ENCODE data around the gene ADGRV1. TPM values are rescaled to one million over a fixed set of nuclear protein-coding genes. Genes with fewer than 3 reads are reported as not detected.

The ADGRV1 gene
- total and polyA plus RNA-seq, 2 experiments from 2014 or later = 15.5 to 19.6 TPM

DNA sequence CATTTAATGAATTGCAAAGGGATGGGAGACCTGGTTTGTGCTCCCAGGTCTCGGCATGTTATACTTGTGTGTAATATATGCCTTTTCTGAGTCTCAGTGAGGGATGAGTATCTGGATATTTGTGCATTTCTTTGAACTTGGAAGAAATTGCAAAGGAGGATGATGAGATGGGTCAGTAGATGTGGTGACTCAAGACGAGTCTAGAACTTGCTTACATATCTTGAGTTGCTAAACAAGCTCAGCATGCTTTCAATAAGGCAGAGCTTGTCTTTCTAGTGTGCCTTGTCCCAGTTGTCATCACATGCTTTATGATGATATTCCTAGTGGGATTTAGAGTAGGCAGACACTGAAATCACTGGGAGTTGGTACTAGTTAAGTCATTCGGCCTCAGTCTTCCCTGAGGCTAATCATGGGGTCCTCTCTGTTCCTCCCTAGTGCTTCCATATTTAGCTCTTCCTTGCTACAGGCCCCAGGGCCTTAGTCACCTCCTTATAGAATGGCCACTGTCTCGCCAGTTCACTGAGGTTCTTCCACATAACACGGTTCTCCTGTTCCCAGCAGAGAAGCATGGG, 602.2 kb downstream of the ADGRV1 start:
- H3K4me1 ChIP-seq (ENCODE audit: low read depth) = no peaks in the 10 kb centered on the region
- no peaks in the 10 kb centered on the region for H3K9me3 ChIP-seq (ENCODE audit: low read depth)
- no peak overlapping the region for H3K27ac ChIP-seq
- H3K27me3 ChIP-seq = no peaks in the 10 kb centered on the region
- TF ChIP-seq, protein P1, sequence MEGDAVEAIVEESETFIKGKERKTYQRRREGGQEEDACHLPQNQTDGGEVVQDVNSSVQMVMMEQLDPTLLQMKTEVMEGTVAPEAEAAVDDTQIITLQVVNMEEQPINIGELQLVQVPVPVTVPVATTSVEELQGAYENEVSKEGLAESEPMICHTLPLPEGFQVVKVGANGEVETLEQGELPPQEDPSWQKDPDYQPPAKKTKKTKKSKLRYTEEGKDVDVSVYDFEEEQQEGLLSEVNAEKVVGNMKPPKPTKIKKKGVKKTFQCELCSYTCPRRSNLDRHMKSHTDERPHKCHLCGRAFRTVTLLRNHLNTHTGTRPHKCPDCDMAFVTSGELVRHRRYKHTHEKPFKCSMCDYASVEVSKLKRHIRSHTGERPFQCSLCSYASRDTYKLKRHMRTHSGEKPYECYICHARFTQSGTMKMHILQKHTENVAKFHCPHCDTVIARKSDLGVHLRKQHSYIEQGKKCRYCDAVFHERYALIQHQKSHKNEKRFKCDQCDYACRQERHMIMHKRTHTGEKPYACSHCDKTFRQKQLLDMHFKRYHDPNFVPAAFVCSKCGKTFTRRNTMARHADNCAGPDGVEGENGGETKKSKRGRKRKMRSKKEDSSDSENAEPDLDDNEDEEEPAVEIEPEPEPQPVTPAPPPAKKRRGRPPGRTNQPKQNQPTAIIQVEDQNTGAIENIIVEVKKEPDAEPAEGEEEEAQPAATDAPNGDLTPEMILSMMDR (IDR thresholded peaks at IDR 0.05; ENCODE audit: low read depth, low read length) = no peak
- no peak overlapping the region for H3K4me3 ChIP-seq
- no peaks in the 10 kb centered on the region for H3K36me3 ChIP-seq
- no peak for DNase-seq (ENCODE audit: low read depth in 1 of 2, low spot score in 1 of 2)

DNA sequence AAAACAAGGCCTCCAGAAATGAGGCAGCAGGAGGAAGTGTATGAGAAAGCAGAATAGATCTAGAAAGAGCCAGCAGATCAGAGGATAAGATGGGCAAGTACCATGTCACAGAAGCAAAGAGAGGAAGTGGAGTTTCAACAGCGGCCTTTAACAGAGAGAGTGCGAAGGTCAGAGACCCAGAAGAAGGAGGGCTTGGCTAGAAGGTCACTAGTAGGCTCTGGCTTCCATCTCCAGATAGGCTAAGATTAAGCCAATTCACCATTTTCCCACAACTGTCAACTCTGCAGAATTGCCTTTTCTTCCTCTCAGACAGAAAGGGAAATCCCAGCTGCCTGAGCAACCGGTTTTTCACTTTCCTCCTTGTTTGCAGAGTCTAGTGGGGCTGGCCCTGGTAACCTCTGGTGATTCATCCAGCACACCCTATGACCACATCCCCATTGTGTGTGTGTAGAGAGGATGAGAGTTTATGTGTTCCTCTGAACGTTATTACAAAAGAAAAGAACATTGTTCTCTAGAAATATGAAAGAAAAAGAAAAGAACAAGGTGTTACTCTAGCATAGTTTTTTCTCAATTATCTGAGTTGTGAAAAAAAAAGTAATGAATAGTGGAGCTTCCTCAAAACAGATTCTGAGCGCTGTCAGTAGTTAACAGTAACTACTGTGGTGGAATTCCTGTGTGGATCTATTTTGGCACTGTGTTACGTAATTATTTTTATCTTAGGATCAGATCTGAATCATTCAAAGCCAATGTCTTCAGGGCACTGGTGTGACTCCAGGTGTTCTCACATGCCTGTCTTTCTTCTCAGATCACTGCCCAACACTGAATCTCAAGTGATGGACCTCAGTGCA, 604.2 kb downstream of the ADGRV1 start:
- no peaks in the 10 kb centered on the region for H3K4me1 ChIP-seq (ENCODE audit: low read depth)
- H3K27me3 ChIP-seq = no peaks in the 10 kb centered on the region
- H3K36me3 ChIP-seq = no peaks in the 10 kb centered on the region
- no peaks in the 10 kb centered on the region for H3K9me3 ChIP-seq (ENCODE audit: low read depth)
- H3K27ac ChIP-seq = no peak overlapping the region
- TF ChIP-seq, protein P1 (IDR thresholded peaks at IDR 0.05; ENCODE audit: low read depth, low read length) = no peak
- peak in 1 of 2 donors; percentile 92 for DNase-seq (ENCODE audit: low read depth in 1 of 2, low spot score in 1 of 2)
- H3K4me3 ChIP-seq = no peak overlapping the region

DNA sequence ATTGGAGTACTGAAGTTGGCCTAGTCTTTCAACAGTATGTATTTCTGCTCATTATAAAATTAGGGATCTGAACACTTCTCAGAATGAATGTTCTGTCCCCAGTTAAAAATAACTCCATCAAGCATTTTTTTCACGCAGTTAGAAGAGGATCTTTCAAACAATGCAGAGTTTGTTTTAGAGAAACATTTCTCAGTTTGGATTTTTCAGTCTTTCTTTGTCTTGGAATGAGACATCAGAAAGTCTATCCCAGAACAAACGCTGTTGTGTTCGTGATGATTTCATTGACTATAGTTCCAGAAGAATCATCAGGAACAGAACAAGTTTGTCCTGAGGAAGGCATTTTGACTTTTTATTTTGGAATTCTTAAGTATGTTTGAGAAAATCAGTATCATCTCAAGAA, 605.8 kb downstream of the ADGRV1 start:
- H3K9me3 ChIP-seq (ENCODE audit: low read depth) = no peaks in the 10 kb centered on the region
- TF ChIP-seq, protein P1 (IDR thresholded peaks at IDR 0.05; ENCODE audit: low read depth, low read length) = no peak
- H3K36me3 ChIP-seq = no peaks in the 10 kb centered on the region
- H3K27ac ChIP-seq = no peak overlapping the region
- no peak for DNase-seq (ENCODE audit: low read depth in 1 of 2, low spot score in 1 of 2)
- no peaks in the 10 kb centered on the region for H3K4me1 ChIP-seq (ENCODE audit: low read depth)
- no peaks in the 10 kb centered on the region for H3K27me3 ChIP-seq
- H3K4me3 ChIP-seq = no peak overlapping the region

DNA sequence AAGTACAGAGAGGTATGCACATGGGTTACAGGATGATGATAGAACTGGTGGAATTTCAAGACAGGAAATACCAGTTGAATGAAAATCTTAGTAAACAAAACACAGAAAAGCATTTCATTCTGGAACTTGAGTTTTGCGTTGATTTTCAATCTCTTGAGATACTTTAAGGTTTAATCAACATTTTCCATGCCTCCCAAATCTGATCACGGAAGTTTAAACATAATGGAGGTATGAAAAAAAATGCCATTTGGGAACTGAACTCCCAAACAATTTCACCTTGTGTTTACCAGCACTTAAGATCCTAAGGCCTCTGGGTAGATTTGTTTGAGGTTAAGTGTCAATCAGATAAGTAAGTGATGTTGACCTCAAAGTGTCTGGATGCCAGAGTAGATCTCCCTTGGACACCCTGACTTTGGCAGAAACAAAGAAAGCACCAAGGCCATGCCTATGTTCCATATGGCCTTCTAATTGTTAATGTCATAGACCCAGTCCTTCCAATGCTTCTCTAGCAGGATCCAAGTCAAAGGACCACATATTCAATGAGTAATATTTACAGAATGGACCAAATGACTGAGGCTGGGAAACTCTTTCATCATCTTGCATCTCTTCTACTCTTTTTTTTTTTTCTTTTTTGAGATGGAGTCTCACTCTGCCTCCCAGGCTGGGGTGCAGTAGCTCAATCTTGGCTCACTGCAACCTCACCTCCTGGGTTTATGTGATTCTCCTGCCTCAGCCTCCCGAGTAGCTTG, 607.6 kb downstream of the ADGRV1 start:
- Histone ChIP-seq H3K27ac (no peak overlapping the region), H3K27me3 (no peaks in the 10 kb centered on the region), H3K4me3 (no peak overlapping the region), H3K4me1 (ENCODE audit: low read depth) (no peaks in the 10 kb centered on the region), H3K36me3 (no peaks in the 10 kb centered on the region), H3K9me3 (ENCODE audit: low read depth) (no peaks in the 10 kb centered on the region)
- TF ChIP-seq, protein P1 (IDR thresholded peaks at IDR 0.05; ENCODE audit: low read depth, low read length) = no peak
- peak in 1 of 2 donors; percentile 62 for DNase-seq (ENCODE audit: low read depth in 1 of 2, low spot score in 1 of 2)

DNA sequence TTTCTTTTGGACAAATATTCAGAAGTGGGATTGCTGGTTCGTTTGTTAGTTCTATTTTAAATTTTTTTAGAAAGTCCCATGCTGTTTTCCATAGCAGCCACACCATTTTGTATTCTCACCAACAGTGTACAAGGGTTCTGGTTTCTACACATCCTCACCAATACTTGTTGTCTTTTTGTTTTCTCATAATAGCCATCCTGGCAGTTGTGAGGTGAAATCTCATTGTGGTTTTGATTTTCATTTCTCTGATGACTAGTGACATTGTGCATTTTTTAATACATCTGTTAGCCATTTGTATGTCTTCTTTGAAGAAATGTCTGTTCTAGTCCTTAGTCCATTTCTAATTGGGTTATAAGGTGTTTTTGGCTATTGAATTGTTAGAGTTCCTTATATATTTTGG, 610.3 kb downstream of the ADGRV1 start:
- Histone ChIP-seq H3K36me3 (no peaks in the 10 kb centered on the region), H3K4me3 (no peak overlapping the region)

More for the DNA sequence above, 610.3 kb downstream of the ADGRV1 start:
- no peaks in the 10 kb centered on the region for H3K4me1 ChIP-seq (ENCODE audit: low read depth)
- no peaks in the 10 kb centered on the region for H3K9me3 ChIP-seq (ENCODE audit: low read depth)
- H3K27ac ChIP-seq = no peak overlapping the region
- no peaks in the 10 kb centered on the region for H3K27me3 ChIP-seq
- no peak for DNase-seq (ENCODE audit: low read depth in 1 of 2, low spot score in 1 of 2)
- TF ChIP-seq, protein P1 (IDR thresholded peaks at IDR 0.05; ENCODE audit: low read depth, low read length) = no peak
